Kidney (tissue), 14 donors: ENCODE measurements around the gene FAM53B. TPM values are rescaled to one million over a fixed set of nuclear protein-coding genes. Genes with fewer than 3 reads are reported as not detected.
A peak's percentile ranks its signal among the peaks of the same experiment; 100 is the strongest.

ENCODE experiments used
- DNase-seq, 5 donors: peaks; one replicate each; pipeline ENCODE4 v3.0.0-alpha.2; 2013 to 2020
- FAIRE-seq: peaks from 2 replicates; lab custom pipeline; 2012; peaks lifted over from hg19 to GRCh38; lab: Jason Lieb, UNC
- H3K27ac ChIP-seq, 2 donors: one replicate each; pipeline ENCODE4 v1.7.0; 2013; ENCODE audit warnings: low read depth in 2 of 2, low read length in 2 of 2, inconsistent platforms in 1 of 2
- H3K27me3 ChIP-seq: one replicate; pipeline ENCODE4 v1.7.1; 2013; ENCODE audit warnings: low read length, inconsistent platforms; ENCODE audit not compliant: control insufficient read depth, insufficient read depth
- H3K36me3 ChIP-seq, 3 donors: one replicate each; pipeline versions ENCODE4 v1.7.0 to v1.7.1; 2013; ENCODE audit warnings: low read length in 3 of 3, control low read depth in 1 of 3, inconsistent platforms in 1 of 3; ENCODE audit not compliant: insufficient read depth in 3 of 3, control insufficient read depth in 2 of 3
- H3K4me1 ChIP-seq, 3 donors: one replicate each; pipeline versions ENCODE4 v1.7.0 to v1.7.1; 2013; ENCODE audit warnings: low read length in 3 of 3, inconsistent platforms in 1 of 3, low read depth in 1 of 3; ENCODE audit not compliant: control insufficient read depth in 2 of 3, insufficient read depth in 2 of 3
- H3K4me3 ChIP-seq, 3 donors: one replicate each; pipeline versions ENCODE4 v1.7.0 to v1.8.1; 2013; ENCODE audit warnings: low read length in 3 of 3, control low read depth in 1 of 3, inconsistent platforms in 1 of 3
- H3K9ac ChIP-seq, 3 donors: one replicate each; pipeline versions ENCODE4 v1.7.0 to v1.7.1; 2013; ENCODE audit warnings: low read length in 3 of 3, control low read depth in 1 of 3, inconsistent platforms in 1 of 3
- H3K9me3 ChIP-seq, 3 donors: one replicate each; pipeline versions ENCODE4 v1.7.0 to v1.7.1; 2013; ENCODE audit warnings: low read length in 3 of 3, control low read depth in 1 of 3, inconsistent platforms in 1 of 3; ENCODE audit not compliant: control insufficient read depth in 2 of 3, insufficient read depth in 1 of 3
- intact Hi-C: fragments of 100-400 bp; cut with DNase I; formaldehyde crosslinking; loops from one replicate; pipeline ENCODE4 v1.11.1; 2022
- polyA plus RNA-seq: library from polyadenylated mRNA; stranded (reverse); fragments of 350-450 nt; fragmentation: Illumina TruSeq; extraction: RNeasy Lipid Tissue Mini Kit (QIAGEN cat#74804); gene quantifications from one replicate; pipeline ENCODE4 v1.2.3, GENCODE V29; 2014; ENCODE audit warnings: low read depth, low replicate concordance; ENCODE audit not compliant: insufficient read depth
- total RNA-seq: library from RNA; stranded (reverse); fragmentation: NEBNext Ultra II Directional; extraction: Animal tissue kit (Norgen Biotek cat#: 25700); gene quantifications from one replicate; pipeline ENCODE4 v1.2.1, GENCODE V29; 2021
- TF ChIP-seq, protein P1 (sequence below): IDR thresholded peaks from 3 replicates; pipeline ENCODE4 v1.5.1; 2012; ENCODE audit warnings: mild to moderate bottlenecking, moderate library complexity, borderline replicate concordance; ENCODE audit not compliant: insufficient read depth; ENCODE audit errors: extremely low read depth
- donor health status: control.
- donor health status: control.
- donor health status: control.
- donor health status: control.
- donor health status: control.
- donor health status: DM: yes; HTN: yes; CAD: no.
- donor health status: Normal renal cell carcinoma (clear cell type).

The FAM53B gene
- total and polyA plus RNA-seq, 2 donors from 2014 or later: 11.8 to 30.0 TPM

- FAIRE-seq (no peak), DNase-seq (peak in 1 of 5 donors; percentile 72)
- Histone ChIP-seq H3K36me3 (peaks cover 0 to 19% (median 8%) of the 10 kb centered on the region in 3 donors), H3K27me3 (no peaks in the 10 kb centered on the region), H3K9ac (no peak overlapping the region), H3K4me3 (no peak overlapping the region), H3K27ac (no peak overlapping the region), H3K4me1 (peaks cover 6 to 48% (median 21%) of the 10 kb centered on the region in 3 donors), H3K9me3 (no peaks in the 10 kb centered on the region)
- TF ChIP-seq, protein P1, sequence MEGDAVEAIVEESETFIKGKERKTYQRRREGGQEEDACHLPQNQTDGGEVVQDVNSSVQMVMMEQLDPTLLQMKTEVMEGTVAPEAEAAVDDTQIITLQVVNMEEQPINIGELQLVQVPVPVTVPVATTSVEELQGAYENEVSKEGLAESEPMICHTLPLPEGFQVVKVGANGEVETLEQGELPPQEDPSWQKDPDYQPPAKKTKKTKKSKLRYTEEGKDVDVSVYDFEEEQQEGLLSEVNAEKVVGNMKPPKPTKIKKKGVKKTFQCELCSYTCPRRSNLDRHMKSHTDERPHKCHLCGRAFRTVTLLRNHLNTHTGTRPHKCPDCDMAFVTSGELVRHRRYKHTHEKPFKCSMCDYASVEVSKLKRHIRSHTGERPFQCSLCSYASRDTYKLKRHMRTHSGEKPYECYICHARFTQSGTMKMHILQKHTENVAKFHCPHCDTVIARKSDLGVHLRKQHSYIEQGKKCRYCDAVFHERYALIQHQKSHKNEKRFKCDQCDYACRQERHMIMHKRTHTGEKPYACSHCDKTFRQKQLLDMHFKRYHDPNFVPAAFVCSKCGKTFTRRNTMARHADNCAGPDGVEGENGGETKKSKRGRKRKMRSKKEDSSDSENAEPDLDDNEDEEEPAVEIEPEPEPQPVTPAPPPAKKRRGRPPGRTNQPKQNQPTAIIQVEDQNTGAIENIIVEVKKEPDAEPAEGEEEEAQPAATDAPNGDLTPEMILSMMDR: no peak
- intact Hi-C loops: no loop called here
These were observed 62.3 kb downstream of the FAM53B start for GRCh38 chr10:124681626-124682552.

DNA sequence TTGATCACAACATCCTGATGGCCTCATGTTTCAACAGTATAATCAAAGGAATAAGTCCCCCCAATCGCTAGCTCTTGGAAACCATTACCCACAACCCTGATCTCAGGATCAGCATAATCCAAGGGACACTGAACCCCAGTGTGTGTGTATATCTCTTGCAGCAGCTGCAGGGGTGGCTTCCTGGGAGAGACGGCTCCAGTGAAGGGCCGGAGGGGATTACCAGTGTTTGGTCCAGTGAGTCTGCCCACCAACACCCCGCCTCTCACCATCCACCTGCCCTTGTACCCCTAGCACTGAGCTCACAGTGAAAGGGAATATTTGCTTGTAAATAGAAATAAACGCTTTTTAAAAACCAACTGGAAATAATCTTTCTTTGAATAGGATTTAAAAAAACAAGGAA is 63.1 kb downstream of the FAM53B start:
- peak in 1 of 5 donors; percentile 15 for DNase-seq
- TF ChIP-seq, protein P1: no peak
- Histone ChIP-seq H3K4me1 (peaks cover 6 to 43% (median 15%) of the 10 kb centered on the region in 3 donors), H3K36me3 (peaks cover 0 to 14% (median 8%) of the 10 kb centered on the region in 3 donors), H3K4me3 (no peak overlapping the region), H3K27ac (no peak overlapping the region), H3K9me3 (no peaks in the 10 kb centered on the region), H3K27me3 (no peaks in the 10 kb centered on the region), H3K9ac (no peak overlapping the region)
- no peak for FAIRE-seq
- intact Hi-C loops: no loop called here

DNA sequence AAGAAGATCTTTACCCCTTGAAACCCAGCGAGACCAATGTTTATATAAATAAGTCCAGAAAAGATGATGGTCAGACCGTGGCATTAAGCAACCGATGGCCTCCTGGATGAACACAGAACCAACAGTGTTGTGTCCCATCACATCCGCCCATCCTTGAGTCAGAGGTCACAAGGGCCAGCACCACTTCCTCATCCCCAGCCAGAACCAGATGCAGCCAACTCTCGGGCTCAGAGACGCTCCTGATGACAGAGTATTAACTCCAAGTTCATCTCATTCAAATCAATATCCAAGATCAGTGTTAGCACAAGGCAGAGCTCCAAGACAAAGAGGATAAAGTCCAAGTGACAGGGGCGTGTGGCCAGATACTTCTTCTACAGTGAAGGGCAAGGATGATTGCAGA is 63.5 kb downstream of the FAM53B start:
- Histone ChIP-seq H3K9me3 (no peaks in the 10 kb centered on the region), H3K9ac (no peak overlapping the region), H3K4me3 (no peak overlapping the region), H3K27me3 (no peaks in the 10 kb centered on the region), H3K36me3 (peaks cover 0 to 14% (median 8%) of the 10 kb centered on the region in 3 donors), H3K27ac (no peak overlapping the region), H3K4me1 (peaks cover 6 to 40% (median 15%) of the 10 kb centered on the region in 3 donors)
- intact Hi-C loops: no loop called here
- TF ChIP-seq, protein P1: no peak
- no peak for FAIRE-seq
- peak in 1 of 5 donors; percentile 73 for DNase-seq
